PC-3 (cell line): ENCODE results near the gene SHLD1. TPM values are rescaled to one million over a fixed set of nuclear protein-coding genes. Genes with fewer than 3 reads are reported as not detected.

Experiments used
- ATAC-seq: fragments of 200-7000 bp; cut with Tn5 transposase; 2 replicates; pipeline ENCODE4 v1.9.1; 2020; ENCODE audit warnings: mild to moderate bottlenecking, moderate library complexity
- BruUV-seq: library from RNA; stranded (reverse); fragments of 400-500 nt; replicated peaks from 2 replicates; lab custom pipeline; 2021; lab: Mats Ljungman, UMichigan
- CTCF ChIA-PET: fragments of 300-600 bp; sonication (Branson Sonifier 250); formaldehyde crosslinking; loops from one replicate; lab custom pipeline; 2022; ENCODE audit warnings: antibody characterized with exemption; lab: Charles Lee
- POLR2A ChIA-PET: fragments of 300-600 bp; sonication (Branson Sonifier 250); formaldehyde crosslinking; loops from one replicate; lab custom pipeline; 2022; ENCODE audit warnings: antibody characterized with exemption; ENCODE audit not compliant: unreplicated experiment; lab: Charles Lee
- DNase-seq: peaks from one replicate; pipeline ENCODE4 v3.0.0-alpha.2; 2015
- H2AFZ ChIP-seq: fragments of 300-600 bp; sonication (generic); 2 replicates; pipeline ENCODE4 v1.6.0; 2016; ENCODE audit warnings: antibody characterized with exemption, low read length
- H3F3A ChIP-seq: fragments of 300-600 bp; sonication (generic); one replicate; pipeline ENCODE4 v1.6.0; 2017; ENCODE audit warnings: antibody characterized with exemption, low read length, control low read depth, mild to moderate bottlenecking; ENCODE audit not compliant: unreplicated experiment
- H3K27ac ChIP-seq: fragments of 300-600 bp; sonication (generic); 2 replicates; pipeline ENCODE4 v1.5.1; 2016; ENCODE audit warnings: mild to moderate bottlenecking, low read length
- H3K27me3 ChIP-seq: fragments of 300-600 bp; sonication (generic); 2 replicates; pipeline ENCODE4 v1.6.1; 2016; ENCODE audit warnings: low read length, mixed read lengths
- H3K36me3 ChIP-seq: fragments of 300-600 bp; sonication (generic); 2 replicates; pipeline ENCODE4 v1.6.1; 2016; ENCODE audit warnings: low read depth, mixed run types, low read length, mixed read lengths
- H3K4me1 ChIP-seq: fragments of 300-600 bp; sonication (generic); 2 replicates; pipeline ENCODE4 v1.5.1; 2016; ENCODE audit warnings: low read length; ENCODE audit not compliant: insufficient read depth
- H3K4me2 ChIP-seq: fragments of 300-600 bp; sonication (generic); 2 replicates; pipeline ENCODE4 v1.6.0; 2016; ENCODE audit warnings: low read length
- H3K4me3 ChIP-seq: fragments of 300-600 bp; sonication (generic); 2 replicates; pipeline ENCODE4 v1.5.1; 2016; ENCODE audit warnings: mild to moderate bottlenecking, low read length, mixed read lengths
- H3K79me2 ChIP-seq: fragments of 300-600 bp; sonication (generic); 2 replicates; pipeline ENCODE4 v1.6.1; 2017; ENCODE audit warnings: low read length, mixed read lengths
- H3K9ac ChIP-seq: fragments of 300-600 bp; sonication (generic); 2 replicates; pipeline ENCODE4 v1.6.0; 2016; ENCODE audit warnings: mild to moderate bottlenecking, low read length
- H3K9me2 ChIP-seq: fragments of 300-600 bp; sonication (generic); replicated peaks from 2 replicates; pipeline ENCODE4 v1.6.1; 2016; ENCODE audit warnings: mixed run types, low read length, mixed read lengths
- H3K9me3 ChIP-seq: fragments of 300-600 bp; sonication (generic); 2 replicates; pipeline ENCODE4 v1.6.1; 2016; ENCODE audit warnings: low read length, mixed read lengths
- H4K20me1 ChIP-seq: fragments of 300-600 bp; sonication (generic); 2 replicates; pipeline ENCODE4 v1.6.1; 2016; ENCODE audit warnings: low read length, mixed read lengths
- CTCF ChIP-seq: fragments of 300-600 bp; sonication (generic); conservative IDR thresholded peaks from 2 replicates; pipeline ENCODE4 v1.5.1; 2017; ENCODE audit warnings: antibody characterized with exemption, low read depth, mild to moderate bottlenecking, low read length
- EZH2 ChIP-seq: fragments of 300-600 bp; sonication (generic); IDR thresholded peaks from one replicate; pipeline ENCODE4 v1.6.1; 2017; ENCODE audit warnings: antibody characterized with exemption, mild to moderate bottlenecking, low read length; ENCODE audit not compliant: unreplicated experiment
- EZH2phosphoT487 ChIP-seq: fragments of 300-600 bp; sonication (generic); IDR thresholded peaks from 2 replicates; pipeline ENCODE4 v1.6.1; 2018; ENCODE audit warnings: mild to moderate bottlenecking, antibody characterized with exemption, low read length, borderline replicate concordance
- intact Hi-C: fragments of 100-400 bp; cut with micrococcal nuclease; formaldehyde crosslinking; loops from 2 replicates; pipeline ENCODE4 v1.9.0; 2023
- total RNA-seq: library from RNA; depleted of rRNA; stranded (reverse); fragments of >200 nt; gene quantifications from 2 replicates; pipeline ENCODE4 v1.2.3, GENCODE V29; 2014

SHLD1 gene
- total RNA-seq, 1 experiment from 2014 or later = 3.4 TPM

DNA sequence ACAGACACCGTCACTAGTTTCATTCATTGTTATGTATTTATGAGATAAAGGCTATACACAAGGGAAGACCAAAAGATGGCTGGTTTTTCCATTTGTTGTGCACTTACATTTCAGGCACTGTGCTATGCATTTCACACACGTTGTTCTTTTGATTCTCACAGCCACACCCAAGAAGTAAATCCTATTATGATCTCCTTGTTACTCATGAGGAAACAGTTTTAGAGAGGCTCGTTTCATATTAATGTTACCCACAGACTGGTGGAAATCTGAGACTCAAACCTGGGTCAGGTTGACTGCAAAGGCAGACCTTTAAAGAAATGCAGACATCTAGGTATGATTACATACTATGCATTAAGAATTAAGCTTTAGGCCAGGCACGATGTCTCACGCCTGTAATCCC lies 34.9 kb downstream of the SHLD1 start:
- Histone ChIP-seq H3K79me2 (no peaks in the 10 kb centered on the region), H3K27me3 (no peaks in the 10 kb centered on the region), H3K9me3 (no peaks in the 10 kb centered on the region), H3K9me2 (no peaks in the 10 kb centered on the region), H3K4me1 (peaks cover 40% of the 10 kb centered on the region), H3K27ac (peak overlapping the region; percentile 91), H3F3A (no peaks in the 10 kb centered on the region), H3K9ac (peak overlapping the region; percentile 59), H3K4me2 (peak overlapping the region; percentile 27), H3K4me3 (no peak overlapping the region), H3K36me3 (no peaks in the 10 kb centered on the region), H4K20me1 (no peaks in the 10 kb centered on the region), H2AFZ (no peak overlapping the region)
- POLR2A ChIA-PET = interaction anchor here (0.5 kb wide), 1 partner anchor 338 kb away, joined by 3 read pairs; the partner anchor contains the start of gene FERMT1
- TF ChIP-seq EZH2phosphoT487 (no peak), EZH2 (no peak), CTCF (no peak)
- BruUV-seq = no TSS peak
- intact Hi-C loops = loop anchor here (1.0 to 5.0 kb wide), 5 partner anchors 63 to 217 kb away; no protein-coding TSS in a partner anchor
- CTCF ChIA-PET = no interaction called here
- DNase-seq (peak; percentile 83), ATAC-seq (peak; percentile 73)

GRCh38 chr20:5786930-5787795 lies 37.0 kb downstream of the SHLD1 start:
- Histone ChIP-seq H3F3A (no peaks in the 10 kb centered on the region), H3K4me2 (no peak overlapping the region), H3K36me3 (no peaks in the 10 kb centered on the region), H3K79me2 (no peaks in the 10 kb centered on the region), H3K9me2 (no peaks in the 10 kb centered on the region), H3K27ac (peak overlapping the region; percentile 11), H3K4me3 (no peak overlapping the region), H3K9me3 (no peaks in the 10 kb centered on the region), H3K27me3 (no peaks in the 10 kb centered on the region), H4K20me1 (no peaks in the 10 kb centered on the region), H3K4me1 (peaks cover 24% of the 10 kb centered on the region), H3K9ac (peak overlapping the region; percentile 17), H2AFZ (no peak overlapping the region)
- ATAC-seq (no peak), DNase-seq (peak; percentile 23)
- ChIA-PET POLR2A (interaction anchor here (0.6 kb wide), 1 partner anchor 133 kb away, joined by 10 read pairs; no protein-coding TSS in a partner anchor), CTCF (interaction anchor here (0.6 to 2.4 kb wide), 7 partner anchors 62 to 258 kb away, joined by 3 to 12 read pairs (median 4); no protein-coding TSS in a partner anchor)
- intact Hi-C loops = loop anchor here (2.0 to 5.0 kb wide), 5 partner anchors 36 to 215 kb away; partner anchors contain the start of gene SHLD1
- TF ChIP-seq EZH2 (no peak), CTCF (0 out of 2 replicates have a peak, but pooled peaks have one; percentile 19), EZH2phosphoT487 (no peak)
- no TSS peak for BruUV-seq

- Histone ChIP-seq H3K4me2 (no peak overlapping the region), H3K36me3 (no peaks in the 10 kb centered on the region), H3K27ac (peak overlapping the region; percentile 3; the same call in 1 of the 2 replicates), H4K20me1 (no peaks in the 10 kb centered on the region), H3K9me3 (no peaks in the 10 kb centered on the region), H3K79me2 (no peaks in the 10 kb centered on the region), H3F3A (no peaks in the 10 kb centered on the region), H2AFZ (no peak overlapping the region), H3K4me1 (peaks cover 20% of the 10 kb centered on the region), H3K9ac (peak overlapping the region; percentile 17), H3K4me3 (no peak overlapping the region), H3K9me2 (no peaks in the 10 kb centered on the region), H3K27me3 (no peaks in the 10 kb centered on the region)
- BruUV-seq = no TSS peak
- DNase-seq (no peak), ATAC-seq (no peak)
- ChIA-PET POLR2A (interaction anchor here (0.7 kb wide), 1 partner anchor 203 kb away, joined by 5 read pairs; no protein-coding TSS in a partner anchor), CTCF (interaction anchor here (0.6 to 2.4 kb wide), 9 partner anchors 63 to 259 kb away, joined by 3 to 12 read pairs (median 4); no protein-coding TSS in a partner anchor)
- intact Hi-C loops = loop anchor here (1.0 to 5.0 kb wide), 8 partner anchors 37 to 258 kb away; partner anchors contain the start of gene SHLD1
- TF ChIP-seq EZH2 (no peak), CTCF (no peak), EZH2phosphoT487 (no peak)
Observed at GRCh38 chr20:5787796-5788165, 37.6 kb downstream of the SHLD1 start.
